HEK293T (cell line): ENCODE data around the gene MICOS13.

ENCODE experiments used
- BHLHE40 ChIP-seq: fragments of 450-650 bp; IDR thresholded peaks from 2 replicates; pipeline ENCODE4 v1.6.1; 2016; ENCODE audit warnings: mild to moderate bottlenecking, moderate library complexity, borderline replicate concordance
- ELF4 ChIP-seq: fragments of 450-650 bp; IDR thresholded peaks from 2 replicates; pipeline ENCODE4 v1.6.1; 2017; ENCODE audit warnings: antibody characterized with exemption
- FOXK2 ChIP-seq: fragments of 450-650 bp; IDR thresholded peaks from 2 replicates; pipeline ENCODE4 v1.6.1; 2016; ENCODE audit warnings: mild to moderate bottlenecking
- FOXM1 ChIP-seq: fragments of 450-650 bp; IDR thresholded peaks from 2 replicates; pipeline ENCODE4 v1.6.1; 2017; ENCODE audit warnings: mild to moderate bottlenecking, borderline replicate concordance
- NFRKB ChIP-seq: fragments of 450-650 bp; IDR thresholded peaks from 2 replicates; pipeline ENCODE4 v1.6.1; 2016; ENCODE audit warnings: mild to moderate bottlenecking, moderate library complexity
- PKNOX1 ChIP-seq: fragments of 450-650 bp; IDR thresholded peaks from 2 replicates; pipeline ENCODE4 v1.6.1; 2016
- SP1 ChIP-seq: fragments of 450-650 bp; IDR thresholded peaks from 2 replicates; pipeline ENCODE4 v1.6.1; 2017
- SUZ12 ChIP-seq: fragments of 450-650 bp; IDR thresholded peaks from 2 replicates; pipeline ENCODE4 v1.6.1; 2016; ENCODE audit warnings: mild to moderate bottlenecking
- TARDBP ChIP-seq: fragments of 450-650 bp; IDR thresholded peaks from 2 replicates; pipeline ENCODE4 v1.6.1; 2016
- ZNF384 ChIP-seq: fragments of 450-650 bp; IDR thresholded peaks from 2 replicates; pipeline ENCODE4 v1.6.1; 2016

GRCh38 chr19:5642204-5642603, 38.1 kb downstream of the MICOS13 start:
- TF ChIP-seq FOXM1 (no peak), NFRKB (no peak), SUZ12 (no peak), BHLHE40 (no peak), PKNOX1 (no peak), ZNF384 (no peak), ELF4 (no peak), SP1 (no peak), TARDBP (no peak), FOXK2 (no peak)
